ENCODE data around the gene RTN4R. TPM values are rescaled to one million over a fixed set of nuclear protein-coding genes. Genes with fewer than 3 reads are reported as not detected.

Gene RTN4R
- total and polyA plus RNA-seq, 2 donors from 2014 or later: 1.2 to 2.5 TPM

DNA sequence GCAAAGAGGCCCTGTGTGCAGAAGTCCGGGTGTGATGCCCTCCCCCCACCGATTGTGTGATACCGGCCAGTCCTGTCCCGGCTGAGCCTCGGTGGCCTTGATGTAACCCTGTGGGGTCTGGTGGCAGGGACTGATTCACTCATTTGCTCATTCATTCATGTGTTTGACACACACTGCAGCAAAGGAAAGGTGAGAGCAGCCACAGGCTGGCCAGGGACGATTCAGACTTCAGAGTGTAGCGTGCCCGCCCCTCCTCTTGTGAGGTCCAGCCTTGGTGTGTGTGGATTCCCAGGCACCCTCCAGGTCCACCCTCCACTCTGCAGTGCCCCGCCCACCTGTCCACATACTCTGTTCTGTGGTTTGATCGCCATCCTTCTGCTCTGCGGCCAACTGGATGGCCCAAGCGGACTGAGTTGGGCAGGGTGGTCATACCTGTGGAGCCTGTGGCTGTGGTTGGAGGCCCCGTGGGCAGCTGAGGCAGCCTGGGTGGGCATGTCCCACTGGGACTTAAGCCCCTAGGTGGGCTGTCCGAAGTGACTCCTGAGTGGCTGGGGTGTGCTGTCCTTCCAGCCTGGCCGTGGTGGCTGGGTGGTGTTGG lies 59.3 kb downstream of the RTN4R start:
- TF ChIP-seq, protein P1, sequence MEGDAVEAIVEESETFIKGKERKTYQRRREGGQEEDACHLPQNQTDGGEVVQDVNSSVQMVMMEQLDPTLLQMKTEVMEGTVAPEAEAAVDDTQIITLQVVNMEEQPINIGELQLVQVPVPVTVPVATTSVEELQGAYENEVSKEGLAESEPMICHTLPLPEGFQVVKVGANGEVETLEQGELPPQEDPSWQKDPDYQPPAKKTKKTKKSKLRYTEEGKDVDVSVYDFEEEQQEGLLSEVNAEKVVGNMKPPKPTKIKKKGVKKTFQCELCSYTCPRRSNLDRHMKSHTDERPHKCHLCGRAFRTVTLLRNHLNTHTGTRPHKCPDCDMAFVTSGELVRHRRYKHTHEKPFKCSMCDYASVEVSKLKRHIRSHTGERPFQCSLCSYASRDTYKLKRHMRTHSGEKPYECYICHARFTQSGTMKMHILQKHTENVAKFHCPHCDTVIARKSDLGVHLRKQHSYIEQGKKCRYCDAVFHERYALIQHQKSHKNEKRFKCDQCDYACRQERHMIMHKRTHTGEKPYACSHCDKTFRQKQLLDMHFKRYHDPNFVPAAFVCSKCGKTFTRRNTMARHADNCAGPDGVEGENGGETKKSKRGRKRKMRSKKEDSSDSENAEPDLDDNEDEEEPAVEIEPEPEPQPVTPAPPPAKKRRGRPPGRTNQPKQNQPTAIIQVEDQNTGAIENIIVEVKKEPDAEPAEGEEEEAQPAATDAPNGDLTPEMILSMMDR (IDR thresholded peaks at IDR 0.05; ENCODE audit: borderline replicate concordance, extremely low read depth, insufficient read depth): no peak
- FAIRE-seq (no peak), DNase-seq (no peak)
- H3K27ac ChIP-seq (ENCODE audit: low read depth in 2 of 2, low read length in 2 of 2): no peak overlapping the region
- H3K36me3 ChIP-seq (ENCODE audit: control insufficient read depth in 2 of 3, insufficient read depth in 3 of 3, low read length in 3 of 3): no peaks in the 10 kb centered on the region
- H3K9ac ChIP-seq (ENCODE audit: low read length in 3 of 3): no peak overlapping the region
- intact Hi-C loops (cut with DNase I): no loop called here
- H3K4me1 ChIP-seq (ENCODE audit: control insufficient read depth in 2 of 3, insufficient read depth in 2 of 3, low read depth in 1 of 3, low read length in 3 of 3): peaks cover 0 to 24% (median 14%) of the 10 kb centered on the region in 3 donors
- H3K9me3 ChIP-seq (ENCODE audit: control insufficient read depth in 2 of 3, insufficient read depth in 1 of 3, low read length in 3 of 3): no peaks in the 10 kb centered on the region
- no peak overlapping the region for H3K4me3 ChIP-seq (ENCODE audit: low read length in 3 of 3)
- no peaks in the 10 kb centered on the region for H3K27me3 ChIP-seq (ENCODE audit: control insufficient read depth, insufficient read depth, low read length)

DNA sequence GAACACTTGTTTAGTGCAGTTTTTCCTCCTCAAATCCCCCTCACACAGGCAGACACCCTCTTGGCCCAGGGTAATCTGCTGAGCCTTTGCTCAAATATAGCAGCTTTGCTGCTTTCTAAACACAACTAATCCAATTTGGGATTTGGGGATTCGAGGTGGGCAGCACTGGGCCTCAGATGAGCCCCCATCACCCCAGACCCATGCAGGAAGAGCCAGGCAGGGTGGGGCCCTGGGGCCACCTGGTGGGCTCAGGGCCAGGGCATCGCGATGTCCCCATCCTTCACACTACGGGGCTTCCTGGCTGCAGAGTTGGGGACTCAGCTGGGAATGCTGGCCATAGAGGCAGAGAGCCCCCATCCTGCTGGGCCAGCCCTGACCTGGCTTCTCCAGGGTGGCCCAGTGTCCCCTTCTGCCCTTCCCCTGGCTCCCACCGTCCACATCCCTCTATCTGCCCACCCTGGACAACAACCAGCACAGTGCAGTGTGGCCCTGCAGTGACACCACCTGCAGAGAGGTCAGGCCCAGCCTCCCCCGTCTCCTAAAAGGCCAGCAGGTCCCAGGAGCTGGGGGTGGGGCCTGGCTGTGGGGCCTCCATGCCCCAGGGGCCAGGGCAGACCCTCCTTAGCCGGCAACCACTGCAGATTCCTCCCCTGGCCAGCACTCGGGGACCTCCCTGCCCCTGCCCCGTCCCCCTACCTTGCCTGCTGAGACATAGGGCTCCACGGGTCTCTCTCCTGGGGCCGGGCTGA lies 60.7 kb downstream of the RTN4R start:
- DNase-seq (no peak), FAIRE-seq (no peak)
- Histone ChIP-seq H3K9me3 (ENCODE audit: control insufficient read depth in 2 of 3, insufficient read depth in 1 of 3, low read length in 3 of 3) (no peaks in the 10 kb centered on the region), H3K9ac (ENCODE audit: low read length in 3 of 3) (no peak overlapping the region), H3K36me3 (ENCODE audit: control insufficient read depth in 2 of 3, insufficient read depth in 3 of 3, low read length in 3 of 3) (no peaks in the 10 kb centered on the region), H3K4me1 (ENCODE audit: control insufficient read depth in 2 of 3, insufficient read depth in 2 of 3, low read depth in 1 of 3, low read length in 3 of 3) (peaks cover 0 to 30% (median 16%) of the 10 kb centered on the region in 3 donors), H3K27me3 (ENCODE audit: control insufficient read depth, insufficient read depth, low read length) (no peaks in the 10 kb centered on the region), H3K27ac (ENCODE audit: low read depth in 2 of 2, low read length in 2 of 2) (no peak overlapping the region), H3K4me3 (ENCODE audit: low read length in 3 of 3) (peak overlapping the region in 1 of 3 donors; percentile 56)
- intact Hi-C loops (cut with DNase I): no loop called here
- TF ChIP-seq, protein P1 (IDR thresholded peaks at IDR 0.05; ENCODE audit: borderline replicate concordance, extremely low read depth, insufficient read depth): no peak

DNA sequence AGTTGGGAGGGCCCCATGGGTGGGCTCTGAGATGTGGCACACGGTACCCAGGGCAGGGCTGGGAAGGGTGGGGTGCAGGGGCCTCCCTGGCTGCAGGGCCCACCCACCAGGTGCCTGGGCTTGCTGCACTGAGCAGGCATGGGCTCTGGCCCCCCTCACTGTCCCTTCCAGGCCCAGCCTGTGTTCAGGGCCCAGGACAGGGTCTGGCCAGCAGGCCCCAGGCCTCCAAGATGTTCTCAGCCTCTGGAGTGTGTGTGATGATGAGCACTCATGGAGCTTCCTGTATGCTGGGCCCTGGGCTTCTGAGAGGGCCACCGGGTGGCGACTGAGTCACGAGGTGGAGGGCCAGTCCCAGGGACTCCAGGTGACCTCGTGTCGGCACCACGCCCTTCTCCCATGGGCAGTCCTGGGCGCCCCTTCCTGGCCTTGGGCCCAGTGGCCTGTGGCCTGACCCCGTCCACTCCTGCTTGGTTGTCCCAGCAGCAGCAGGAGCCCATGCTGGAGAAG lies 61.4 kb downstream of the RTN4R start:
- DNase-seq (no peak), FAIRE-seq (no peak)
- TF ChIP-seq, protein P1 (IDR thresholded peaks at IDR 0.05; ENCODE audit: borderline replicate concordance, extremely low read depth, insufficient read depth): no peak
- H3K9me3 ChIP-seq (ENCODE audit: control insufficient read depth in 2 of 3, insufficient read depth in 1 of 3, low read length in 3 of 3): no peaks in the 10 kb centered on the region
- intact Hi-C loops (cut with DNase I): no loop called here
- peak overlapping the region in 2 of 3 donors; percentile 46 to 58 for H3K9ac ChIP-seq (ENCODE audit: low read length in 3 of 3)
- peak overlapping the region; percentile 63 to 65 for H3K27ac ChIP-seq (ENCODE audit: low read depth in 2 of 2, low read length in 2 of 2)
- H3K4me3 ChIP-seq (ENCODE audit: low read length in 3 of 3): peak overlapping the region in 2 of 3 donors; percentile 47 to 56
- H3K27me3 ChIP-seq (ENCODE audit: control insufficient read depth, insufficient read depth, low read length): no peaks in the 10 kb centered on the region
- no peaks in the 10 kb centered on the region for H3K36me3 ChIP-seq (ENCODE audit: control insufficient read depth in 2 of 3, insufficient read depth in 3 of 3, low read length in 3 of 3)
- peaks cover 0 to 28% (median 16%) of the 10 kb centered on the region in 3 donors for H3K4me1 ChIP-seq (ENCODE audit: control insufficient read depth in 2 of 3, insufficient read depth in 2 of 3, low read depth in 1 of 3, low read length in 3 of 3)
